Chondrocyte (in vitro differentiated cells): ENCODE measurements around the gene PNPLA2. TPM values are rescaled to one million over a fixed set of nuclear protein-coding genes. Genes with fewer than 3 reads are reported as not detected.

Experiments used
- DNase-seq: peaks from one replicate; pipeline ENCODE4 v3.0.0; 2021; ENCODE audit warnings: mixed read lengths, low spot score
- H3K27ac Mint-ChIP-seq: one replicate; pipeline ENCODE4 v1.8.0; 2021; ENCODE audit warnings: mild to moderate bottlenecking, moderate library complexity, mixed read lengths; ENCODE audit not compliant: unreplicated experiment
- H3K27me3 Mint-ChIP-seq: 2 replicates; pipeline ENCODE4 v1.8.0; 2021; ENCODE audit warnings: low read depth, mixed read lengths
- H3K36me3 Mint-ChIP-seq: 2 replicates; pipeline ENCODE4 v1.8.0; 2021; ENCODE audit warnings: low read depth, mixed read lengths
- H3K4me1 Mint-ChIP-seq: 2 replicates; pipeline ENCODE4 v1.8.0; 2021; ENCODE audit warnings: low read depth, mild to moderate bottlenecking, mixed read lengths
- H3K4me3 Mint-ChIP-seq: one replicate; pipeline ENCODE4 v1.8.0; 2021; ENCODE audit warnings: mild to moderate bottlenecking, moderate library complexity, mixed read lengths; ENCODE audit not compliant: unreplicated experiment
- H3K9me3 Mint-ChIP-seq: 2 replicates; pipeline ENCODE4 v1.8.0; 2021; ENCODE audit warnings: low read depth, mixed read lengths
- total RNA-seq: library from RNA; stranded (reverse); gene quantifications from 3 replicates; pipeline ENCODE4 v1.2.1, GENCODE V29; 2021
- TF ChIP-seq, protein P1 (sequence below): fragments of 200-600 bp; sonication (generic); IDR thresholded peaks from 2 replicates; pipeline ENCODE4 v1.5.0; 2021; ENCODE audit warnings: antibody characterized with exemption, mild to moderate bottlenecking, moderate library complexity

The PNPLA2 gene
- total RNA-seq, 1 donor from 2014 or later: 56.0 TPM

DNA sequence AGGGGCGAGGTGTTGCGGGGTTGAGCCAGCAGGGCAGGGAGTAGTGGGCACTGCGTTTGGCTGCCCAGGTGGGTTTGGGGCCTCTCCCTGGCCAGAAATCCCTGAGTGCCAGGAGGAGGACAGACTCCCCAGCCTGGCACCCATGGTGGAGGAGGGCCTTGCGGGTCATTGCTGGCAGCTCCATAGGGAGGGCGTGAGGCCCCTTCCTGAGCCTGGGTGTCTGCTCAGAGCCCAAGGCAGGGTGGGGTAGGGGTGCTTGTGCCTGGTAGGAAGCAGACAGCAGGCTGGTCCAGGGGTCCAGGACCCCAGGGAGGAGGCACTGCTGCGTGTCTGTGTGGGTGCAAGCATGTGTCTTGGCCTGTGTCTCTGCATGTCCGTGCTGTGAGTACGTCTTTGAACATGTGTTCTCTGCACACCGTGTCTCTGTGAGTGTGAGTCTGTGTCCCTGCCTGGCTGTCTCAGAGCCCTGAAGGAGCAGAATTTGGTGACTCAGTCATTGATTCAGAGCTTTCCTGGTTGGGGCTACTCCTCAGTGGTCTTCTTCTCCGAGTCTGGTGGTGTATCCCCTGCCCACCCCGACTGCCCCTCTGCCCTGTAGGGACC, 27.9 kb downstream of the PNPLA2 start:
- no peak for DNase-seq
- Mint-ChIP-seq H3K9me3 (no peaks in the 10 kb centered on the region), H3K27me3 (no peaks in the 10 kb centered on the region), H3K36me3 (no peaks in the 10 kb centered on the region), H3K4me3 (no peak overlapping the region), H3K27ac (peak overlapping the region; percentile 17), H3K4me1 (peaks cover 38% of the 10 kb centered on the region)
- TF ChIP-seq, protein P1, sequence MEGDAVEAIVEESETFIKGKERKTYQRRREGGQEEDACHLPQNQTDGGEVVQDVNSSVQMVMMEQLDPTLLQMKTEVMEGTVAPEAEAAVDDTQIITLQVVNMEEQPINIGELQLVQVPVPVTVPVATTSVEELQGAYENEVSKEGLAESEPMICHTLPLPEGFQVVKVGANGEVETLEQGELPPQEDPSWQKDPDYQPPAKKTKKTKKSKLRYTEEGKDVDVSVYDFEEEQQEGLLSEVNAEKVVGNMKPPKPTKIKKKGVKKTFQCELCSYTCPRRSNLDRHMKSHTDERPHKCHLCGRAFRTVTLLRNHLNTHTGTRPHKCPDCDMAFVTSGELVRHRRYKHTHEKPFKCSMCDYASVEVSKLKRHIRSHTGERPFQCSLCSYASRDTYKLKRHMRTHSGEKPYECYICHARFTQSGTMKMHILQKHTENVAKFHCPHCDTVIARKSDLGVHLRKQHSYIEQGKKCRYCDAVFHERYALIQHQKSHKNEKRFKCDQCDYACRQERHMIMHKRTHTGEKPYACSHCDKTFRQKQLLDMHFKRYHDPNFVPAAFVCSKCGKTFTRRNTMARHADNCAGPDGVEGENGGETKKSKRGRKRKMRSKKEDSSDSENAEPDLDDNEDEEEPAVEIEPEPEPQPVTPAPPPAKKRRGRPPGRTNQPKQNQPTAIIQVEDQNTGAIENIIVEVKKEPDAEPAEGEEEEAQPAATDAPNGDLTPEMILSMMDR: no peak

GRCh38 chr11:847876-848275, 29.2 kb downstream of the PNPLA2 start:
- no peak overlapping the region for H3K4me3 Mint-ChIP-seq

DNA sequence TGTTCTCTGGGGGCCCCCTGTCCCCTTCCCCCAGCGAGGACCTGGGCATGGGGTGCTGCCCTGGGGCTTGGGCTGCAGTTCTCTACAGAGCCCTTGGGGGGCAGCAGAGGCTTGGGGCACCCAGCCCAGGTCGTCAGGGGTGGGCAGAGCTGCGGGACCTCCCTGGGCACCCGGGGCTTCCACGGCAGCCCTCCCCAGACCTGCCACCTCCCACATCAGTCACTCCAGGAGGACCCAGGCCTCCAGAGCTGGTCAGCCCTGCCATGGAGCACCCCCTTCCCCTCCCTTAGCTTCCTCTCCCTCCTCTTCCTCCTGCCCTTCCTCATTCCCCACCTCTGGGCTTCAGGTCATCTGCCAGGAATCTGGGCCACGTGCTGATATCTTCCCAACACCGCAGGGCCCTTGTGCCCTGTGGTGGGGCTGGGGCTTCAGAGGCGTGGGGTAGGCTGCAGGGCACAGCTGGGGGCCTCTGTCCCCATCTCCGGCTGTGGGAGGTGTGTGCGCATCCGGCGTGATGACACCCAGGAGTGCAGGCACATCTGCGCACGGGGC, 29.7 kb downstream of the PNPLA2 start:
- Mint-ChIP-seq H3K4me3 (no peak overlapping the region), H3K27ac (no peak overlapping the region), H3K27me3 (no peaks in the 10 kb centered on the region)

More at GRCh38 chr11:847876-848275, 29.2 kb downstream of the PNPLA2 start:
- DNase-seq: no peak
- Mint-ChIP-seq H3K27ac (no peak overlapping the region), H3K36me3 (no peaks in the 10 kb centered on the region), H3K27me3 (no peaks in the 10 kb centered on the region), H3K9me3 (no peaks in the 10 kb centered on the region), H3K4me1 (peaks cover 38% of the 10 kb centered on the region)
- TF ChIP-seq, protein P1: no peak

GRCh38 chr11:849104-849824, 30.6 kb downstream of the PNPLA2 start:
- TF ChIP-seq, protein P1: no peak
- Mint-ChIP-seq H3K27me3 (no peaks in the 10 kb centered on the region), H3K36me3 (no peaks in the 10 kb centered on the region), H3K27ac (no peak overlapping the region), H3K9me3 (no peaks in the 10 kb centered on the region), H3K4me1 (peaks cover 27% of the 10 kb centered on the region), H3K4me3 (peak overlapping the region; percentile 64)
- DNase-seq: no peak

More for the DNA sequence above, 29.7 kb downstream of the PNPLA2 start:
- Mint-ChIP-seq H3K36me3 (no peaks in the 10 kb centered on the region), H3K9me3 (no peaks in the 10 kb centered on the region), H3K4me1 (peaks cover 35% of the 10 kb centered on the region)
- TF ChIP-seq, protein P1: peak; percentile 85
- no peak for DNase-seq

- H3K9me3 Mint-ChIP-seq: no peaks in the 10 kb centered on the region
- TF ChIP-seq, protein P1: no peak
- H3K4me3 Mint-ChIP-seq: peak overlapping the region; percentile 58
- DNase-seq: no peak
- no peaks in the 10 kb centered on the region for H3K36me3 Mint-ChIP-seq
- peaks cover 20% of the 10 kb centered on the region for H3K4me1 Mint-ChIP-seq
- H3K27me3 Mint-ChIP-seq: no peaks in the 10 kb centered on the region
- H3K27ac Mint-ChIP-seq: no peak overlapping the region
These were observed 31.4 kb downstream of the PNPLA2 start for GRCh38 chr11:849951-850774.
